ENCODE data around the gene PLXNB2. TPM values are rescaled to one million over a fixed set of nuclear protein-coding genes. Genes with fewer than 3 reads are reported as not detected.
"Not testable (repeated sequence)": the region's sequence is repeated elsewhere in the genome, so short reads cannot be mapped to it uniquely, and the experiment has no call there.

The PLXNB2 gene
- total and polyA plus RNA-seq, 2 experiments from 2014 or later, result 83.2 to 195 TPM

DNA sequence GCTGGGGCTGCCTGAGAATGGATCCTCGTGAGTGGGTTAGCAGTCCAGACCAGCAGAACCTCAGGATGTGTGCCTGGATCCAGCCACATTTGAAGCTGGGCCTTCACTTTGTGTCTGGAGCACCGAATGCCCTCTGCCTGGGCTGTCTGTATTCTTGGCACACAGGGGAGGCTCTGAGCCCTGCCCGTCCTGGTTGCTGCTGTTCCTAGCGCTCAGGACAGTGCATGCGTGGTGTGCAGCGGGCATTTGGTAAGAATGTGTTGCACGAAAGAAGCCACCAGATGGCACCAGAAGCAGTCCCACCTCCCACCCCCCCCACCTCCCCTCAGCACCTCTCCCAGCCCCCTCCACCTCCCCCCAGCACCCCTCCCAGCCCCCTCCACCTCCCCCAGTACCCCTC, 33.1 kb downstream of the PLXNB2 start:
- TF ChIP-seq, protein P1, sequence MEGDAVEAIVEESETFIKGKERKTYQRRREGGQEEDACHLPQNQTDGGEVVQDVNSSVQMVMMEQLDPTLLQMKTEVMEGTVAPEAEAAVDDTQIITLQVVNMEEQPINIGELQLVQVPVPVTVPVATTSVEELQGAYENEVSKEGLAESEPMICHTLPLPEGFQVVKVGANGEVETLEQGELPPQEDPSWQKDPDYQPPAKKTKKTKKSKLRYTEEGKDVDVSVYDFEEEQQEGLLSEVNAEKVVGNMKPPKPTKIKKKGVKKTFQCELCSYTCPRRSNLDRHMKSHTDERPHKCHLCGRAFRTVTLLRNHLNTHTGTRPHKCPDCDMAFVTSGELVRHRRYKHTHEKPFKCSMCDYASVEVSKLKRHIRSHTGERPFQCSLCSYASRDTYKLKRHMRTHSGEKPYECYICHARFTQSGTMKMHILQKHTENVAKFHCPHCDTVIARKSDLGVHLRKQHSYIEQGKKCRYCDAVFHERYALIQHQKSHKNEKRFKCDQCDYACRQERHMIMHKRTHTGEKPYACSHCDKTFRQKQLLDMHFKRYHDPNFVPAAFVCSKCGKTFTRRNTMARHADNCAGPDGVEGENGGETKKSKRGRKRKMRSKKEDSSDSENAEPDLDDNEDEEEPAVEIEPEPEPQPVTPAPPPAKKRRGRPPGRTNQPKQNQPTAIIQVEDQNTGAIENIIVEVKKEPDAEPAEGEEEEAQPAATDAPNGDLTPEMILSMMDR (IDR thresholded peaks at IDR 0.05; ENCODE audit: low read depth, low read length), result peak; percentile 30
- H3K9me3 ChIP-seq (ENCODE audit: low read depth), result no peaks in the 10 kb centered on the region
- DNase-seq (ENCODE audit: low read depth in 1 of 2, low spot score in 1 of 2), result peak; percentile 70 to 71
- no peak overlapping the region for H3K27ac ChIP-seq
- H3K4me3 ChIP-seq, result no peak overlapping the region
- peaks cover 9% of the 10 kb centered on the region for H3K4me1 ChIP-seq (ENCODE audit: low read depth)
- peaks cover 12% of the 10 kb centered on the region for H3K36me3 ChIP-seq
- peaks cover 34% of the 10 kb centered on the region for H3K27me3 ChIP-seq

DNA sequence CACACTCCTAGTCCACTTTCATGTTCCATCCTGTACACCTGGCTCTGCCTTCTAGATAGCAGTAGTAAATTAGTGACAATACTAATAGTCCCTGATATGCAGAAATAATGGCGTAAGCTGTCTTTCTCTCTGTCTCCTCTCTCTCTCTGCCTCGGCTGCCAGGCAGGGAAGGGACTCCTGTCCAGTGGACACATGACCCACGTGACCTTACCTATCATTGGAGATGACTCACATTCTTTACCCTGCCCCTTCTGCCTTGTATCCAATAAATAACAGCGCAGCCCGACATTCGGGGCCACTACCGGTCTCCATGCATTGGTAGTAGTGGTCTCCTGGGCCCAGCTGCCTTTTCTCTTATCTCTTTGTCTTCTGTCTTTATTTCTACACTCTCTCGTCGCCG, 33.7 kb downstream of the PLXNB2 start:
- H3K4me1 ChIP-seq (ENCODE audit: low read depth); H3K27ac ChIP-seq; H3K9me3 ChIP-seq (ENCODE audit: low read depth); DNase-seq (ENCODE audit: low read depth in 1 of 2, low spot score in 1 of 2); H3K4me3 ChIP-seq: not testable (repeated sequence)
- H3K27me3 ChIP-seq, result peaks cover 40% of the 10 kb centered on the region
- H3K36me3 ChIP-seq, result peaks cover 12% of the 10 kb centered on the region

DNA sequence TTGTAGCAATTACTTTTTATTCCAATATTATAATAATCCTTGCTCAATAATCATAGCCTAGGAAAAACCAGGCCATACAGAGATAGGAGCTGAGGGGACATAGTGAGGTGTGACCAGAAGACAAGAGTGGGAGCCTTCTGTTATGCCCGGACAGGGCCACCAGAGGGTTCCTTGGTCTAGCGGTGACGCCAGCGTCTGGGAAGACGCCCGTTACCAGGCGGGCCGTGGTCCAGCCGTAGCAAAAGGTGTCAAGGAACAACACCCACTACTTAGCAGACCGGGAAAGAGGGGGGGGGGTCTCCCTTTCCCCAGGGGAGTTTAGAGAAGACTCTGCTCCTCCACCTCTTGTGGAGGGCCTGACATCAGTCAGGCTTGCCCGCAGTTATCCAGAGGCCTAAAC, 34.1 kb downstream of the PLXNB2 start:
- H3K4me3 ChIP-seq; H3K36me3 ChIP-seq; H3K27ac ChIP-seq; DNase-seq (ENCODE audit: low read depth in 1 of 2, low spot score in 1 of 2); H3K4me1 ChIP-seq (ENCODE audit: low read depth); H3K9me3 ChIP-seq (ENCODE audit: low read depth): not testable (repeated sequence)
- peaks cover 44% of the 10 kb centered on the region for H3K27me3 ChIP-seq

DNA sequence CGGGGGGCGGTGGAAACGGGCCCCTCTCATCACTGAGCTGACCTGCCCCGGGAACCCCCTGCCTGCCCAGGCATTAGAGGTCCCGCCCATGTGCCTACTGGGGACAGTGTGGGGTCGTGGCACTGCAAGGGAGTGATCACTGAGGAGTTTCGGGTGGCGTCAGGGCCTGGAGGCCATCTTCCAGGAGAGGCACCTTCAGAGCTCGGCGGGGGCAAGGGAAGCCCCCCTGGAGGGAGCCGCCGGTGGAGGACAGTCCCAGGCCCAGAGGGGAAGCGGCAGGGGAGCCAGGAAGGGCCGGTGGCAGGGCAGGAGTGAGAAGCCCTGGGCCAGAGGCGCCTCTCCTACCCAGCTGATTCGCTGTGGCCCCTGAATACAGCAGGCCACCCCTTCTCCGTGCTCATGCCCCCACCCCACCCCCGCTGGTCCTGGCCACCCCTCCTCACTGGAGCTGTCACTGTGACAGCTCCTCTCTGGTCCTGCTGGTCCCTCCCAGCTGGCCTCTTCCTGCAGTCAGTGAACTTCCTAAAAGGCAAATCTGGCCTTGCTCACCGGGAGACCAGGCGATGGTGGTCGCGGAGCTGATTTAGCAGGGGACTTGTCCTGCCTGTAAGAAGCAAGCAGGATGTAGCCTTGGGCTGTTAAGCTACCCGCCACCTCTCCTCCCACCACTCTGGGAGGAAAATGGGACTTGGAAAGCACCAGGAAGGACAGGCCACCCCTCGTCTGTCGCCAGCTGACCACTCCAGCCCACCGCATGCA, 35.2 kb downstream of the PLXNB2 start:
- H3K27me3 ChIP-seq, result peaks cover 55% of the 10 kb centered on the region
- no peak overlapping the region for H3K27ac ChIP-seq
- peaks cover under 1% of the 10 kb centered on the region for H3K36me3 ChIP-seq
- TF ChIP-seq, protein P1 (IDR thresholded peaks at IDR 0.05; ENCODE audit: low read depth, low read length), result no peak
- DNase-seq (ENCODE audit: low read depth in 1 of 2, low spot score in 1 of 2), result no peak
- H3K4me3 ChIP-seq, result peak overlapping the region; percentile 20
- H3K4me1 ChIP-seq (ENCODE audit: low read depth), result peaks cover 9% of the 10 kb centered on the region
- no peaks in the 10 kb centered on the region for H3K9me3 ChIP-seq (ENCODE audit: low read depth)

DNA sequence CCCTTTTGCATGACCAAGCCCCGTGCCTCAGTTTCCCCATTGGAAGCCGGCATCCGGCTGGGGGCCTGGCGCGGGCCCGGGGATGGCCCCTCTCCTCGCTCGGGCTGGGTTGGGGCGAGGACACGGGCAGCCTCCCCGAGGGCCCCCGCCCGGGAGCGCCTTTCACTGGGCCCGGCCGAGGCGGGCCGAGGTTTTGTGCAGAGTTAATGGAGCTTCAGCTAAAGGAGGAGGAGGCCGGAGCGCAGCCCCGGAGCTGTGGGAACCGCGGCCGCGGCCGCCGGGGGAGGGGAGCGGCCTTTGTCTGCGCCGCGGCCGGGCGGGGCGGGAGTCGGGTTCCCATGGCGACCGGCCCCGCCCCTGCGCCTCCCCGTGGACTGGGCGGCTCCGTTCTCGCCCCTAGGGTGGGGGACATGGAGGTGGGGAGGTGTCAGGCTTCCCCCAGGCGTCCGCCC, 35.9 kb downstream of the PLXNB2 start:
- peaks cover 62% of the 10 kb centered on the region for H3K27me3 ChIP-seq

DNA sequence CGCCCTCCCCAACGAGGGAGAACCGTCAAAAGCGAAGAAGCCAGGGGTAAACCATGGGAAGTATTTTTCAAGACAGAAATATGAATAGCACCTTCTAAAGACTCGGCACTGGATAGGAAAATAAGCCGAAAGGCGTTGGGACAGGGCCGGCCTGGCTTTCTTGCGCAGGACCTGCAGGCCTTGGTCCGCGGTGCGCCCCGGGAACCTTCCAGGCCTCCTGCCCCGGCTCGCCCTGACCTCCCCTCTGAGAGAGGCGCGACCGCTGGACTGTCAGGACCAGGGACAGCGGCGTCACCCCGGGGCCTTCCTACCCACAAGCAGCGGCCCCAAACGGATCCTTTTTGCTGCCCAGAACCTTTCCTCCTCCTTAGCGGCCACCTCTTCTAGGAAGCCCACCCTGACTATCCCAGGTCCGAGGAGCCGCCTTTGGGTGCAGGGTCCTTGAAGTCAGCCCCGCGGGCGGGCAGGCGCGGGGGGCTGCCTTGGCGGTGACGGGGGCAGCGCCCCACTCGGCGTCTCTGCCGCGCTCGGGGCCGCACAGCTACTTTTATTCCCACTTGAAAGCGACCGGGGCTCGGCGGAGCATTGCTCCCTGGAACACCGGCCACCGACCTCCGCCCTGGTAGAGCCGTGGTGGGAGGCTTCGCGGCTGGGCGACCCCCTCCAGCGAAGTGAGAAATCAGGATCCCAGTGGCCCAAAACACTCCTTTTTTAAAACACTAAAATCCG, 36.6 kb downstream of the PLXNB2 start:
- no peaks in the 10 kb centered on the region for H3K36me3 ChIP-seq
- peaks cover 9% of the 10 kb centered on the region for H3K4me1 ChIP-seq (ENCODE audit: low read depth)
- TF ChIP-seq, protein P1 (IDR thresholded peaks at IDR 0.05; ENCODE audit: low read depth, low read length), result no peak
- H3K27me3 ChIP-seq, result peaks cover 69% of the 10 kb centered on the region
- DNase-seq (ENCODE audit: low read depth in 1 of 2, low spot score in 1 of 2), result peak; percentile 79 to 92
- H3K9me3 ChIP-seq (ENCODE audit: low read depth), result no peaks in the 10 kb centered on the region
- H3K27ac ChIP-seq, result no peak overlapping the region
- peak overlapping the region; percentile 20 for H3K4me3 ChIP-seq

More for the DNA sequence above, 35.9 kb downstream of the PLXNB2 start:
- Histone ChIP-seq H3K9me3 (ENCODE audit: low read depth) (no peaks in the 10 kb centered on the region), H3K4me3 (peak overlapping the region; percentile 20), H3K27ac (no peak overlapping the region), H3K4me1 (ENCODE audit: low read depth) (peaks cover 9% of the 10 kb centered on the region), H3K36me3 (no peaks in the 10 kb centered on the region)
- TF ChIP-seq, protein P1 (IDR thresholded peaks at IDR 0.05; ENCODE audit: low read depth, low read length), result no peak
- DNase-seq (ENCODE audit: low read depth in 1 of 2, low spot score in 1 of 2), result peak; percentile 64 to 78

All from cardiac muscle cell (in vitro differentiated cells and primary cell).